NCI-H69 (cell line): ENCODE results near the gene SLC25A48.
"Not testable (repeated sequence)": the region's sequence is repeated elsewhere in the genome, so short reads cannot be mapped to it uniquely, and the experiment has no call there.

ENCODE experiments used
- DNase-seq: peaks from one replicate; lab custom pipeline; 2025; lab: John Stamatoyannopoulos, UW

SLC25A48 gene

GRCh38 chr5:135829681-135830383 lies 4.6 kb upstream of the SLC25A48 start:
- DNase-seq = peak; percentile 83

- no peak for DNase-seq
Observed at GRCh38 chr5:135830384-135830700, 4.1 kb upstream of the SLC25A48 start.

GRCh38 chr5:135830876-135831275 lies 3.6 kb upstream of the SLC25A48 start:
- no peak for DNase-seq

GRCh38 chr5:135831439-135831838 lies 3.0 kb upstream of the SLC25A48 start:
- no peak for DNase-seq

- DNase-seq = no peak
Observed at GRCh38 chr5:135831851-135832555, 2.5 kb upstream of the SLC25A48 start.

- no peak for DNase-seq
Observed at GRCh38 chr5:135832941-135833920, 1.2 kb upstream of the SLC25A48 start.

GRCh38 chr5:135833961-135834638 lies 363 bp upstream of the SLC25A48 start:
- no peak for DNase-seq

GRCh38 chr5:135835766-135836165 lies 1.3 kb downstream of the SLC25A48 start:
- no peak for DNase-seq

GRCh38 chr5:135838395-135838794 lies 3.9 kb downstream of the SLC25A48 start:
- not testable (repeated sequence) for DNase-seq

- no peak for DNase-seq
Observed at GRCh38 chr5:135839566-135839965, 5.1 kb downstream of the SLC25A48 start.

- no peak for DNase-seq
Observed at GRCh38 chr5:135840959-135841358, 6.5 kb downstream of the SLC25A48 start.

- no peak for DNase-seq
Observed at GRCh38 chr5:135842737-135843136, 8.3 kb downstream of the SLC25A48 start.

GRCh38 chr5:135843571-135844337 lies 9.3 kb downstream of the SLC25A48 start:
- DNase-seq = no peak

- DNase-seq = no peak
Observed at GRCh38 chr5:135846311-135846710, 11.8 kb downstream of the SLC25A48 start.

- DNase-seq = no peak
Observed at GRCh38 chr5:135847976-135848375, 13.5 kb downstream of the SLC25A48 start.

- no peak for DNase-seq
Observed at GRCh38 chr5:135850231-135850630, 15.8 kb downstream of the SLC25A48 start.

- no peak for DNase-seq
Observed at GRCh38 chr5:135850671-135851070, 16.2 kb downstream of the SLC25A48 start.

GRCh38 chr5:135851186-135851914 lies 16.9 kb downstream of the SLC25A48 start:
- no peak for DNase-seq

- DNase-seq = no peak
Observed at GRCh38 chr5:135851915-135852845, 17.7 kb downstream of the SLC25A48 start.
